GM20431 (cell line): Measurements from ENCODE around the gene CSRP1.
"Not testable (repeated sequence)": the region's sequence is repeated elsewhere in the genome, so short reads cannot be mapped to it uniquely, and the experiment has no call there.

Source experiments
- in situ Hi-C: fragments of 300-500 bp; cut with MseI, MboI; formaldehyde crosslinking; loops from one replicate; pipeline ENCODE4 v1.15.0; 2020; ENCODE audit warnings: low sequenced_read_pairs; ENCODE audit not compliant: unreplicated experiment

The CSRP1 gene

GRCh38 chr1:201506557-201507359, at the start of gene CSRP1:
CSRP1 (minus strand) TSS chr1:201507123; CDS start chr1:201496303, 10,820 bp downstream.
- in situ Hi-C loops, result no loop called here

- in situ Hi-C loops, result loop anchor here (25.0 kb wide), 1 partner anchor 232 kb away; no protein-coding TSS in a partner anchor
Observed at GRCh38 chr1:201555593-201555945, 48.6 kb upstream of the CSRP1 start.

GRCh38 chr1:201554789-201555592, 48.1 kb upstream of the CSRP1 start:
- in situ Hi-C loops, result loop anchor here (25.0 kb wide), 1 partner anchor 232 kb away; no protein-coding TSS in a partner anchor

GRCh38 chr1:201554190-201554600, 47.3 kb upstream of the CSRP1 start:
- in situ Hi-C loops, result loop anchor here (25.0 kb wide), 1 partner anchor 233 kb away; no protein-coding TSS in a partner anchor

- in situ Hi-C loops, result loop anchor here (25.0 kb wide), 1 partner anchor 234 kb away; no protein-coding TSS in a partner anchor
Observed at GRCh38 chr1:201553496-201554189, 46.7 kb upstream of the CSRP1 start.

GRCh38 chr1:201552941-201553351, 46.0 kb upstream of the CSRP1 start:
- in situ Hi-C loops, result loop anchor here (25.0 kb wide), 1 partner anchor 234 kb away; no protein-coding TSS in a partner anchor

- in situ Hi-C loops, result loop anchor here (25.0 kb wide), 1 partner anchor 235 kb away; no protein-coding TSS in a partner anchor
Observed at GRCh38 chr1:201551877-201552731, 45.2 kb upstream of the CSRP1 start.

- in situ Hi-C loops, result loop anchor here (25.0 kb wide), 1 partner anchor 236 kb away; no protein-coding TSS in a partner anchor
Observed at GRCh38 chr1:201551096-201551495, 44.2 kb upstream of the CSRP1 start.

GRCh38 chr1:201549522-201549921, 42.6 kb upstream of the CSRP1 start:
- in situ Hi-C loops, result not testable (repeated sequence)

GRCh38 chr1:201545851-201546492, 39.0 kb upstream of the CSRP1 start:
- in situ Hi-C loops, result no loop called here

GRCh38 chr1:201544710-201545109, 37.8 kb upstream of the CSRP1 start:
- in situ Hi-C loops, result no loop called here

- in situ Hi-C loops, result no loop called here
Observed at GRCh38 chr1:201543871-201544642, 37.1 kb upstream of the CSRP1 start.

GRCh38 chr1:201542309-201543035, 35.5 kb upstream of the CSRP1 start:
- in situ Hi-C loops, result no loop called here

- in situ Hi-C loops, result no loop called here
Observed at GRCh38 chr1:201540846-201541735, 34.2 kb upstream of the CSRP1 start.

GRCh38 chr1:201539561-201540431, 32.9 kb upstream of the CSRP1 start:
- in situ Hi-C loops, result no loop called here
